ENCODE measurements around the gene CAPN7.
"Not testable (repeated sequence)": the region's sequence is repeated elsewhere in the genome, so short reads cannot be mapped to it uniquely, and the experiment has no call there.

The CAPN7 gene

GRCh38 chr3:15205934-15206661, at the start of gene CAPN7:
Gene CAPN7 (plus strand): TSS chr3:15206246. CDS start chr3:15206496, 250 bp downstream.
- peak; percentile 98 for DNase-seq

GRCh38 chr3:15157441-15157840, 48.6 kb upstream of the CAPN7 start:
- no peak for DNase-seq

- peak; percentile 18 for DNase-seq
These were observed 46.4 kb upstream of the CAPN7 start for GRCh38 chr3:15159501-15160136.

GRCh38 chr3:15160662-15161061, 45.4 kb upstream of the CAPN7 start:
- no peak for DNase-seq

- no peak for DNase-seq
These were observed 44.9 kb upstream of the CAPN7 start for GRCh38 chr3:15161133-15161532.

DNA sequence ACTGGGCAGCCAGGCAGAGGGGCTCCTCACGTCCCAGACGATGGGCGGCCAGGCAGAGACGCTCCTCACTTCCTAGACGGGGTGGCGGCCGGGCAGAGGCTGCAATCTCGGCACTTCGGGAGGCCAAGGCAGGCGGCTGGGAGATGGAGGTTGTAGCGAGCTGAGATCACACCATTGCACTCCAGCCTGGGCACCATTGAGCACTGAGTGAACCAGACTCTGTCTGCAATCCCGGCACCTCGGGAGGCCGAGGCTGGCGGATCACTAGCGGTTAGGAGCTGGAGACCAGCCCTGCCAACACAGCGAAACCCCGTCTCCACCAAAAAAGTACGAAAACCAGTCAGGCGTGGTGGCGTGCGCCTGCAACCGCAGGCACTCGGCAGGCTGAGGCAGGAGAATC, 42.4 kb upstream of the CAPN7 start:
- DNase-seq = not testable (repeated sequence)

GRCh38 chr3:15164340-15164739, 41.7 kb upstream of the CAPN7 start:
- no peak for DNase-seq

DNA sequence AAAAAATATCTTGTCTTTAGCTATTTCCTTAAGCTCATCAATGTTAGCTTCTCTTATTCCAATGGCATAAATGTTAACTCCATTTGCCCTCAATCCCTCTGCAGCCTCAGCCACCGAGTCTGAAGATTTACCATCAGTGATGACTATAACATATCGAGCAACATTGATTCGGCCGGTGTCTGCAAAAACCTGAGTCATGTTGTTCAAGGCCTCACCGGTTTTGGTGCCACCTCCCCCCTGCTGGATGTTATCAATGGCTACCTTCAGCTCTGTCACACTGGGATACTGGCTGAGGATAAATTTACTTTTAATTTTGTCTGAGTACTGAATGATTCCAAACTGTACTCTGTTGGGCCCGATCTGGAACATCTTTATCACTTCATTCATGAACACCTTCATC, 41.0 kb upstream of the CAPN7 start:
- no peak for DNase-seq

DNA sequence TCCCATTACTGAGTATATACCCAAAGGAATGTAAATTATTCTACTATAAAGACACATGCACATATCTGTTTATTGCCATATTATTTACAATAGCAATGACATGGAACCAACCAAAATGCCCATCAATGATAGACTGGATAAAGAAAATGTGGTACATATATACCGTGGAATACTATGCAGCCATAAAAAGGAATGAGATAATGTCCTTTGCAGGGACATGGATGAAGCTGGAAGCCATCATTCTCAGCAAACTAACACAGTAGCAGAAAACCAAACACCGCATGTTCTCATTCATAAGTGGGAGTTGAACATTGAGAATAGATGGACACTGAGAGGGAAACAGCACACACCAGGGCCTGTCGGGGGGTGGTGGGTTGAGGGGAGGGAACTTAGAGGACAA, 39.7 kb upstream of the CAPN7 start:
- DNase-seq = not testable (repeated sequence)

DNA sequence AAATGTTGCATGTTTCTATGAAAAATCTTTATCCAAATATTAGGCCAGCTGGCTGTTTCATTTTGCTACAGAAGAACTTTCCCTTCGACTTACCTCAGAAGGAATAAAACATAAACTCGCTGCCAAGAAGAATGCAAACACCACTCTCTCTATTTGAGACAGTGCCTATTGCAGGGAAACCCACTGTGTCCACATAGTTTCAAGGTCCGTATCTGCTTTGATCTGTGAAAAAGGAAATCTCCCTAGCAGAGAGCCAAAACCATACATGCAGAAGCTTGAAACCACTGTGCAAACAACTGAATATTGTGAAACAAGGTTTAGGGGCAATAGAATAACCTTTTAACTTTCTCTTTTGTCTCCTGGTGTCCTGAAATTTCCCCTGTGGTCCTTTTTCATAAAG, 35.0 kb upstream of the CAPN7 start:
- DNase-seq = no peak

- DNase-seq = no peak
These were observed 33.2 kb upstream of the CAPN7 start for GRCh38 chr3:15172806-15173205.

- DNase-seq = no peak
These were observed 31.1 kb upstream of the CAPN7 start for GRCh38 chr3:15174953-15175352.

GRCh38 chr3:15175605-15176004, 30.4 kb upstream of the CAPN7 start:
- no peak for DNase-seq

DNA sequence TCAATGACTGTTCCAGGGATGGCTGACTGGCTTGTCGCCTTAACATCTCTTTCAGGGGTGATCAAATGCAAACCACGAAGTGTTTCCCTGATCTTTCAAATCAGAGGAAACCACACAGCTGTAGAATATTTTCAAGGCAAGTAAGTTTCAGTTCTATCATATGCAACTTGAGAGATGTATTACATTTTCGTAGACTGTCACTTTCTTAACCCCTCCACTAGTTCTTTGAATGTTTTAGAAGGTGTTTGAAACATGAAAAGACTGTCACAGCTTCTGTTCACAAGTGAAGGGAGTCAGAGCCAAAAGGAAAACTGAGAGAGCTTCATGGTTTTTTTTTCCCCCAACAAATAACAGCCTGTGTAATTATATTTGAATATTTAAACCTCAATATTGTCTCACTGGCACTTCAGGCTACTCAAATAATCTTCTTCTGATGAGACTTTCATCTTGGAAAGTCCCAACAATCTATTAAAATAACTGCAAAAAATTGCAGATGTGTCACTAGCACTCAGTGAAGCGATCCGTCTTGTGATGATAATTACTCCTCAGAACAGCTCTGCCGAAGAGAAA, 25.9 kb upstream of the CAPN7 start:
- no peak for DNase-seq

GRCh38 chr3:15181511-15181910, 24.5 kb upstream of the CAPN7 start:
- DNase-seq = no peak

DNA sequence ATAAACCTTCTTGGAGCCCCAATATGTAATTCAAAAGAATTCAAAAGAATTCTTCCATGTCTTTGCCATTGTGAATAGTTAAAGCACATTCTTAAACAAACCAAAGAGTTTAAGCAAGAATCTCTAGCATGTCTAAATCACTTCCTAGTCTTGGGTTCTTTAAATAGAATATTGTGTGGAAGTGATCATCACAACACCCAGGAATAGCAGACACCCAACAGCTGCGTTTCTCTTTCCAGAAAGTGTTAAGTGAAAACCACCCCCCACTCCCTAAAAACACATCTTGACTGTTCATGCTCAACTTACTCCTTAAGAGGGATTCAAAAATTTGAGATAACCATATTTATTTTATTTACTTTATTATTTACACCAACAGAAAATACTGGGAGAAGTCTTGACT, 24.1 kb upstream of the CAPN7 start:
- DNase-seq = no peak

- no peak for DNase-seq
These were observed 23.0 kb upstream of the CAPN7 start for GRCh38 chr3:15183011-15183410.

DNA sequence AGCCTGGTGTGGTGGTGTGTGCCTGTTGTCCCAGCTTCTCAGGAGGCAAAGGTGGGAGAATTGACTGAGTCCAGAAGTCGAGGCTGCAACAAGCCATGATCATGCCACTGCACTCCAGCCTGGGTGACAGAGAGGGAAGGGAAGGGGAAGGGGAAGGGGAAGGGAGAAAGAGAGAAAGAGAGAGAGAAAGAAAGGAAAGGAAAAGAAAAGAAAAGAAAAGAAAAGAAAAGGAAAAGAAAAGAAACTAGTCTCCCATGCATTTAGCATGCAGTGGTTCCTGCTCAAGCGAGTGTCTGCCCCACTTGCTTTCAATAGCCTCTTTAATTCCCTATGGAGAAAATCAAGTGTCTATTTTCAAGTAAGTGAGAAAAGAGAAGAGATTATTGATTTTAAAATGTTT, 20.6 kb upstream of the CAPN7 start:
- DNase-seq = no peak

- DNase-seq = no peak
These were observed 20.0 kb upstream of the CAPN7 start for GRCh38 chr3:15186101-15186476.

DNA sequence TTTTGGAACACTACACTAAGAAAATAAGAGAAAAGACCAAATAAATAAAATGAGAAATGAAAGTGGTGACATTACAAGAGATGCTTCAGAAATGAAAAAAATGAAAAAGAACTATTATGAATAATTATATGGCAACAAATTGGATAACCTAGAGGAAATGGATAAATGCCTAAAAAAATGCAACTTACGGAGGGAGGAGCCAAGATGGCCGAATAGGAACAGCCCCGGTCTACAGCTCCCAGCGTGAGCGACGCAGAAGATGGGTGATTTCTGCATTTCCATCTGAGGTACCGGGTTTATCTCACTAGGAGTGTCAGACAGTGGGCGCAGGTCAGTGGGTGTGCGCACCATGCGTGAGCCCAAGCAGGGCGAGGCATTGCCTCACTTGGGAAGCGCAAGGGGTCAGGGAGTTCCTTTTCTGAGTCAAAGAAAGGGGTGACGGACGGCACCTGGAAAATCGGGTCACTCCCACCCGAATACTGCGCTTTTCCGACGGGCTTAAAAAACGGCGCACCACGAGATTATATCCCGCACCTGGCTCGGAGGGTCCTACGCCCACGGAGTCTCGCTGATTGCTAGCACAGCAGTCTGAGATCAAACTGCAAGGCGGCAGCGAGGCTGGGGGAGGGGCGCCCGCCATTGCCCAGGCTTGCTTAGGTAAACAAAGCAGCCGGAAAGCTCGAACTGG, 19.4 kb upstream of the CAPN7 start:
- not testable (repeated sequence) for DNase-seq

- DNase-seq = no peak
These were observed 8.6 kb upstream of the CAPN7 start for GRCh38 chr3:15197340-15198029.

DNA sequence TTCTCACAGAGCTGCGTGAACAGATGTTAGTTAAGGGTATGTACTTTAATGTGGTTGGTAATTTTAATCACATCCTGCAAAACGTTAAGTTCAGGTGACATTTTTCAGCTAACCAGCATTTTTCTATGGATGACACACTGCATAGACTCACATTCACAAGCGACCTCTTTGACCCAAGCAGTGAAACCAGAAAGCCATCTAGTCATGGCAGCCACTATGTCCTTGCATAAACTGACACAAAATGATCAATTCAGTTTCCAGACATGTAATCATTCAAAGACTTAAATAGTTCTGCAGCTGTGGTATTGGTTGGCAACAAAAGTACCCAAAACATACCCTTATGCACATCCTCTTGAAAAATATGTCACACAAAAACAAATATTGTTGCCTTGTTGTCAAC, 7.4 kb upstream of the CAPN7 start:
- no peak for DNase-seq

DNA sequence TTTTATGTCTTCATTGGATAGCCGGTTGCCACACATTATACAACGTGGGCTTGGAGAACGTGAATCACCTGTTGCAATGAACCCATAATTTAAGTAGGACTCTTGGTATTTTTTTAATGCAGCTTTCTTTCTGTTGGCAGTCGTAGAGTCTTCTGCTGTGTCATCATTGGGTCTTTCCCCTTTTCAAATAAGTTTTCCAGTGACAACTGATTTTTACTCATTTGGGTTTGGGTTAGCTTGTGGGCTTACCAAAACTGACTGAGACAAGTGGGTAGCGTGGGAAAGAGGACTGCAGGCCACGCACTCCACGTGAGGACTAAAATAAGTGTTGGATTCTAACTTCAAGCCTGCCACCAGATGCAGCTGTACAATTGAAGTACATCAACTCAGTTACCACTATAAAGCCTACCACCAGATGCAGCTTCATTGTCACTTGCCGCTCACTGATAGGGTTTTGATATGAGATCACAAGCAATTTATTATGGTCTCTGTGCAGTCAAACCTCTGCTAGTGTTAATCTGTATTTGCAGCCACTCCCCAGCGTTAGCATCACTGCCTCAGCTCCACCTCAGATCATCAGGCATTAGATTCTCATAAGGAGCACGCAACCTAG, 6.4 kb upstream of the CAPN7 start:
- peak; percentile 25 for DNase-seq
